ENCODE measurements around the gene GSG1L. TPM values are rescaled to one million over a fixed set of nuclear protein-coding genes. Genes with fewer than 3 reads are reported as not detected.

GSG1L gene
- total and polyA plus RNA-seq, 9 donors = 1.5 to 4.3 (median 2.9) TPM

DNA sequence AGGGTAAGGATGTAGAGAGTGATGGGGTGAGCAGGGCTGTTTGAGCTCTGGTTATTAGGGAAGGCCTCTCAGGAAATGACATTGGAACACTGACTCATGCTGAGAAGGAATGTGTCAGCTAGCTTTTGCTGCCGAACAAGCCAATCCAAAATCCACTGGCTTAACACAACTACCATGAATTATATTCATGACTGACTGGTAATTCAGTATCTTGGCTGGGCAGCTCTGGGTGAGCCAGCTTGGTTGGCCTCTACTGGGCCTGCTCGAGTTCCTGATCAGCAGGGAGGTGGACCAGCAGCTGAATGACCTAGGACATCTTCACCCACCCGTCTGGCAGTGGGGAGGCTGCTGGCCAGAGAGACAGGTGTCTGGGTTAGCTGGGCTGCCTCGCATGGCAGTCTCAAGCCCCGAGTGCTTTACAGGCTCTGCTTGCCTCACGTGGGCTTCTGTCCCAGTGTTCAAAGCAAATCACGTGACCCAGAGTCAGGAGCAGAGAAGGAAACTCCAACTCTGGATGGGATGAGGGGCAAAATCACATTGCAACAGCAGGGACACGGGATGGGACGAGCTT is 304.1 kb downstream of the GSG1L start:
- no peak for DNase-seq
- Histone ChIP-seq H3K27ac (ENCODE audit: low read length) (no peak overlapping the region), H3K9me3 (replicated peaks; ENCODE audit: control insufficient read depth, low read depth, low read length) (peaks cover 5% of the 10 kb centered on the region), H3K4me1 (ENCODE audit: control insufficient read depth, insufficient read depth, low read length) (peaks cover 5% of the 10 kb centered on the region), H3K36me3 (ENCODE audit: control insufficient read depth, insufficient read depth, low read length) (peaks cover 37% of the 10 kb centered on the region), H3K4me3 (ENCODE audit: low read length) (no peak overlapping the region), H3K27me3 (ENCODE audit: control insufficient read depth, insufficient read depth, low read length) (no peaks in the 10 kb centered on the region)
- WGBS (ENCODE audit: insufficient coverage) = 50% methylated on average over 8 of the region's 9 CpGs

DNA sequence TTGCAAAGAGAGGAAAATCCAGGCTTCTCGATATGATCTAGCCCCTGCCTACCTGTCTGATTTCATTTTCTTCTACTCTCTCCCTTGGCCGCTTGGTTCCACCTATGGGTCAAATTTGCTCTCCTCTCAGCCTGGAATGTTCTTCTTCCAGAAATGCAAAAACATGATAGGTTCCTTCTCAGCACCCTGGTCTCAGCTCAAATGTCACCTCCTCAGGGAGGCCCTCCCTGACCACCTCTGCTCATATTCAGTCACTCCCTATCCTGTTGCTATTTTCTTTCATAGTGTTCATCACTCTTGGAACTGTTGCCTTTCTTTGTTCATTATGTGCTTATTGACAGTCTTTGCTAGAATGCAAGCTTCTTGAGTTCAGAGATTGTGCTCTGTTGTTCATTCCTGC is 305.0 kb downstream of the GSG1L start:
- Histone ChIP-seq H3K4me3 (ENCODE audit: low read length) (no peak overlapping the region), H3K27ac (ENCODE audit: low read length) (no peak overlapping the region), H3K9me3 (replicated peaks; ENCODE audit: control insufficient read depth, low read depth, low read length) (no peaks in the 10 kb centered on the region), H3K4me1 (ENCODE audit: control insufficient read depth, insufficient read depth, low read length) (peaks cover 5% of the 10 kb centered on the region), H3K27me3 (ENCODE audit: control insufficient read depth, insufficient read depth, low read length) (no peaks in the 10 kb centered on the region), H3K36me3 (ENCODE audit: control insufficient read depth, insufficient read depth, low read length) (peaks cover 37% of the 10 kb centered on the region)
- 100% methylated on average over 2 of the region's 2 CpGs for WGBS (ENCODE audit: insufficient coverage)
- DNase-seq = no peak

GRCh38 chr16:27756206-27756970 is 307.1 kb downstream of the GSG1L start:
- peaks cover 5% of the 10 kb centered on the region for H3K4me1 ChIP-seq (ENCODE audit: control insufficient read depth, insufficient read depth, low read length)
- no peaks in the 10 kb centered on the region for H3K9me3 ChIP-seq (replicated peaks; ENCODE audit: control insufficient read depth, low read depth, low read length)
- H3K4me3 ChIP-seq (ENCODE audit: low read length) = no peak overlapping the region
- 45% methylated on average over 8 of the region's 10 CpGs for WGBS (ENCODE audit: insufficient coverage)
- no peaks in the 10 kb centered on the region for H3K27me3 ChIP-seq (ENCODE audit: control insufficient read depth, insufficient read depth, low read length)
- no peak for DNase-seq
- H3K27ac ChIP-seq (ENCODE audit: low read length) = no peak overlapping the region
- peaks cover 25% of the 10 kb centered on the region for H3K36me3 ChIP-seq (ENCODE audit: control insufficient read depth, insufficient read depth, low read length)

GRCh38 chr16:27754788-27755690 is 308.5 kb downstream of the GSG1L start:
- peaks cover 23% of the 10 kb centered on the region for H3K36me3 ChIP-seq (ENCODE audit: control insufficient read depth, insufficient read depth, low read length)
- WGBS (ENCODE audit: insufficient coverage) = 81% methylated on average over 9 of the region's 11 CpGs
- no peaks in the 10 kb centered on the region for H3K9me3 ChIP-seq (replicated peaks; ENCODE audit: control insufficient read depth, low read depth, low read length)
- H3K27ac ChIP-seq (ENCODE audit: low read length) = no peak overlapping the region
- no peak for DNase-seq
- H3K4me1 ChIP-seq (ENCODE audit: control insufficient read depth, insufficient read depth, low read length) = peaks cover 5% of the 10 kb centered on the region
- H3K27me3 ChIP-seq (ENCODE audit: control insufficient read depth, insufficient read depth, low read length) = no peaks in the 10 kb centered on the region
- H3K4me3 ChIP-seq (ENCODE audit: low read length) = no peak overlapping the region

DNA sequence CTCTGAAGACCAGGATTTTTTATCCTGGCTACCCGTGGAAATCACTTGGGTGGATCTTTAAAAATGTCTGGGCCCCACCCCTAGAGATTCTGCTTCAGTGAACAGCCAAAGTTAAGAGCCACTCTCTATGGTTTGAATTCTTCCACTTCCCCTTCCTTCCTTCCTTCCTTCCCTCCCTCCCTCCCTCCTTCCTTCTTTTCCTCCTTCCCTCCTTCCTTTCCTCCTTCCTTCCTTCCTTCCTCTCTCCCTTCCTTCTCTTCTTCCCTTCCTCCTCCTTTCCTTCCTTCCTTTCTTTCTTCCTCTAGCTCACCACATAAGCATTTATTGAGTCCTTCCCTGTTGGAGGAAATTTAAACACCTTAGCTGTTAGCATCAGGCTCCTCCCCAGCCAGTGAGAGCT is 310.0 kb downstream of the GSG1L start:
- H3K36me3 ChIP-seq (ENCODE audit: control insufficient read depth, insufficient read depth, low read length) = peaks cover 25% of the 10 kb centered on the region
- H3K4me1 ChIP-seq (ENCODE audit: control insufficient read depth, insufficient read depth, low read length) = no peaks in the 10 kb centered on the region
- 67% methylated on average over 1 of the region's 1 CpG for WGBS (ENCODE audit: insufficient coverage)
- no peaks in the 10 kb centered on the region for H3K27me3 ChIP-seq (ENCODE audit: control insufficient read depth, insufficient read depth, low read length)
- H3K27ac ChIP-seq (ENCODE audit: low read length) = no peak overlapping the region
- DNase-seq = no peak
- H3K9me3 ChIP-seq (replicated peaks; ENCODE audit: control insufficient read depth, low read depth, low read length) = no peaks in the 10 kb centered on the region
- no peak overlapping the region for H3K4me3 ChIP-seq (ENCODE audit: low read length)

DNA sequence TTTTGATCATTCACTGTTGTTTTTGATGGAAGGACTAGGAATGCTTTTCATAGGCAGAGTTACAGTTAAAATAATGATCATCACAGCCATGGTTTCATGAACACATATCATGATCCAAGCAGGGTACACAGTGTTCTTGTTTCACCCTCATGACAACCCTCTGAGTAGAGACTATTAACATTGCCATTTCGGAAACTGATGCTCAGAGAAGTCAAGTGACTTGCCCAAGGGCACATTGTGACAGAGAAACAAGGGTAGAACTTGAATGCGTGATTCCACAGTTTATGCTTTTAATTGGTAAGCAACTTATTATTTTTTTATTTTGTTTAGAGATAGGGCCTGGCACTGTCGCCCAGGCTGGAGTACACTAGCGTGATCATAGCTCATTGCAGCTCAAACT is 311.3 kb downstream of the GSG1L start:
- Histone ChIP-seq H3K4me3 (ENCODE audit: low read length) (no peak overlapping the region), H3K27me3 (ENCODE audit: control insufficient read depth, insufficient read depth, low read length) (no peaks in the 10 kb centered on the region), H3K4me1 (ENCODE audit: control insufficient read depth, insufficient read depth, low read length) (no peaks in the 10 kb centered on the region), H3K36me3 (ENCODE audit: control insufficient read depth, insufficient read depth, low read length) (peaks cover 21% of the 10 kb centered on the region), H3K9me3 (replicated peaks; ENCODE audit: control insufficient read depth, low read depth, low read length) (no peaks in the 10 kb centered on the region), H3K27ac (ENCODE audit: low read length) (no peak overlapping the region)
- DNase-seq = no peak
- WGBS (ENCODE audit: insufficient coverage) = 100% methylated on average over 4 of the region's 4 CpGs

GRCh38 chr16:27751676-27752075 is 311.8 kb downstream of the GSG1L start:
- no peaks in the 10 kb centered on the region for H3K9me3 ChIP-seq (replicated peaks; ENCODE audit: control insufficient read depth, low read depth, low read length)
- no peaks in the 10 kb centered on the region for H3K27me3 ChIP-seq (ENCODE audit: control insufficient read depth, insufficient read depth, low read length)
- no peak for DNase-seq
- 91% methylated on average over 8 of the region's 9 CpGs for WGBS (ENCODE audit: insufficient coverage)
- no peaks in the 10 kb centered on the region for H3K4me1 ChIP-seq (ENCODE audit: control insufficient read depth, insufficient read depth, low read length)
- H3K27ac ChIP-seq (ENCODE audit: low read length) = no peak overlapping the region
- no peak overlapping the region for H3K4me3 ChIP-seq (ENCODE audit: low read length)
- H3K36me3 ChIP-seq (ENCODE audit: control insufficient read depth, insufficient read depth, low read length) = peaks cover 20% of the 10 kb centered on the region

- no peak for DNase-seq
- 96% methylated on average over 3 of the region's 4 CpGs for WGBS (ENCODE audit: insufficient coverage)
- Histone ChIP-seq H3K9me3 (replicated peaks; ENCODE audit: control insufficient read depth, low read depth, low read length) (no peaks in the 10 kb centered on the region), H3K4me3 (ENCODE audit: low read length) (no peak overlapping the region), H3K27ac (ENCODE audit: low read length) (no peak overlapping the region), H3K4me1 (ENCODE audit: control insufficient read depth, insufficient read depth, low read length) (no peaks in the 10 kb centered on the region), H3K27me3 (ENCODE audit: control insufficient read depth, insufficient read depth, low read length) (no peaks in the 10 kb centered on the region), H3K36me3 (ENCODE audit: control insufficient read depth, insufficient read depth, low read length) (peaks cover 19% of the 10 kb centered on the region)
Observed at GRCh38 chr16:27751233-27751632, 312.3 kb downstream of the GSG1L start.

GRCh38 chr16:27749946-27750345 is 313.6 kb downstream of the GSG1L start:
- Histone ChIP-seq H3K27me3 (ENCODE audit: control insufficient read depth, insufficient read depth, low read length) (no peaks in the 10 kb centered on the region), H3K9me3 (replicated peaks; ENCODE audit: control insufficient read depth, low read depth, low read length) (no peaks in the 10 kb centered on the region)
- WGBS (ENCODE audit: insufficient coverage) = 96% methylated on average over 13 of the region's 16 CpGs

GRCh38 chr16:27749547-27749875 is 314.0 kb downstream of the GSG1L start:
- Histone ChIP-seq H3K27me3 (ENCODE audit: control insufficient read depth, insufficient read depth, low read length) (no peaks in the 10 kb centered on the region), H3K4me3 (ENCODE audit: low read length) (no peak overlapping the region), H3K36me3 (ENCODE audit: control insufficient read depth, insufficient read depth, low read length) (peaks cover 8% of the 10 kb centered on the region), H3K9me3 (replicated peaks; ENCODE audit: control insufficient read depth, low read depth, low read length) (no peaks in the 10 kb centered on the region), H3K4me1 (ENCODE audit: control insufficient read depth, insufficient read depth, low read length) (no peaks in the 10 kb centered on the region), H3K27ac (ENCODE audit: low read length) (no peak overlapping the region)
- no peak for DNase-seq
- WGBS (ENCODE audit: insufficient coverage) = 91% methylated on average over 16 of the region's 16 CpGs

More at GRCh38 chr16:27749946-27750345, 313.6 kb downstream of the GSG1L start:
- no peak for DNase-seq
- Histone ChIP-seq H3K4me1 (ENCODE audit: control insufficient read depth, insufficient read depth, low read length) (no peaks in the 10 kb centered on the region), H3K36me3 (ENCODE audit: control insufficient read depth, insufficient read depth, low read length) (peaks cover 12% of the 10 kb centered on the region), H3K4me3 (ENCODE audit: low read length) (no peak overlapping the region), H3K27ac (ENCODE audit: low read length) (no peak overlapping the region)

All from muscle of leg (tissue), 11 donors.